Caco-2 (cell line): Measurements from ENCODE around the gene SPTB. TPM values are rescaled to one million over a fixed set of nuclear protein-coding genes. Genes with fewer than 3 reads are reported as not detected.

ENCODE experiments used
- BruUV-seq: library from RNA; stranded (reverse); fragments of 400-500 nt; replicated peaks from 2 replicates; lab custom pipeline; 2021; lab: Mats Ljungman, UMichigan
- CTCF ChIA-PET: fragments of 300-600 bp; sonication (Branson Sonifier 250); formaldehyde crosslinking; loops from one replicate; lab custom pipeline; 2022; ENCODE audit warnings: antibody characterized with exemption; lab: Charles Lee
- POLR2A ChIA-PET: fragments of 300-600 bp; sonication (Branson Sonifier 250); formaldehyde crosslinking; loops from one replicate; lab custom pipeline; 2022; ENCODE audit warnings: antibody characterized with exemption; lab: Charles Lee
- DNase-seq, 2 experiments: peaks; one replicate each; pipeline versions ENCODE4 v3.0.0 to v3.0.0-alpha.2; 2020 to 2022
- H3K27me3 ChIP-seq: replicated peaks from 2 replicates; pipeline ENCODE4 v1.6.0; 2011; ENCODE audit warnings: low read length; ENCODE audit not compliant: control insufficient read depth, insufficient read depth
- H3K36me3 ChIP-seq: 2 replicates; pipeline ENCODE4 v1.5.1; 2011; ENCODE audit warnings: low read length; ENCODE audit not compliant: control insufficient read depth, insufficient read depth
- H3K4me1 ChIP-seq: fragments of 250-450 bp; sonication (Bioruptor Pico); 2 replicates; pipeline ENCODE4 v1.5.1; 2020; ENCODE audit warnings: mild to moderate bottlenecking
- H3K4me3 ChIP-seq: 2 replicates; pipeline ENCODE4 v1.5.1; 2011; ENCODE audit warnings: low read depth, mild to moderate bottlenecking, control low read depth, low read length
- H3K9me3 ChIP-seq: fragments of 250-450 bp; sonication (Bioruptor Pico); 2 replicates; pipeline ENCODE4 v1.5.1; 2020; ENCODE audit warnings: mild to moderate bottlenecking, moderate library complexity
- H3K27ac Mint-ChIP-seq: one replicate; pipeline ENCODE4 v1.8.0; 2022; ENCODE audit warnings: mixed read lengths; ENCODE audit not compliant: unreplicated experiment
- H3K27me3 Mint-ChIP-seq: one replicate; pipeline ENCODE4 v1.8.0; 2022; ENCODE audit warnings: mixed read lengths; ENCODE audit not compliant: insufficient read depth, unreplicated experiment
- H3K36me3 Mint-ChIP-seq: one replicate; pipeline ENCODE4 v1.8.0; 2022; ENCODE audit warnings: mild to moderate bottlenecking, mixed read lengths; ENCODE audit not compliant: insufficient read depth, unreplicated experiment
- H3K4me1 Mint-ChIP-seq: one replicate; pipeline ENCODE4 v1.8.0; 2022; ENCODE audit warnings: low read depth, mixed read lengths; ENCODE audit not compliant: unreplicated experiment
- H3K4me3 Mint-ChIP-seq: one replicate; pipeline ENCODE4 v1.8.0; 2022; ENCODE audit warnings: mild to moderate bottlenecking, moderate library complexity, mixed read lengths; ENCODE audit not compliant: unreplicated experiment
- H3K9me3 Mint-ChIP-seq: one replicate; pipeline ENCODE4 v1.8.0; 2022; ENCODE audit warnings: mixed read lengths; ENCODE audit not compliant: unreplicated experiment
- CTCF ChIP-seq, 2 experiments: fragments of 200-600 bp in 1 of 2; IDR thresholded peaks; 1 replicate in 1 of 2; 2 replicates in 1 of 2; pipeline versions ENCODE4 v1.5.1 to v1.8.0; 2011 to 2022; ENCODE audit warnings: antibody characterized with exemption in 1 of 2, control low read depth in 1 of 2, inconsistent platforms in 1 of 2, low read depth in 1 of 2, low read length in 1 of 2, mild to moderate bottlenecking in 1 of 2, moderate library complexity in 1 of 2; ENCODE audit not compliant: insufficient read depth in 1 of 2, severe bottlenecking in 1 of 2, unreplicated experiment in 1 of 2
- intact Hi-C: fragments of 100-400 bp; cut with micrococcal nuclease; formaldehyde crosslinking; loops from one replicate; pipeline ENCODE4 v1.10.0; 2022; ENCODE audit not compliant: unreplicated experiment
- total RNA-seq: library from RNA; stranded (reverse); gene quantifications from 2 replicates; pipeline ENCODE4 v1.2.3, GENCODE V29; 2022

SPTB gene
- total RNA-seq, 1 experiment from 2014 or later = 1.7 TPM

- Mint-ChIP-seq H3K36me3 (no peaks in the 10 kb centered on the region), H3K27ac (no peak overlapping the region), H3K9me3 (no peaks in the 10 kb centered on the region), H3K27me3 (peaks cover 17% of the 10 kb centered on the region), H3K4me1 (peaks cover 1% of the 10 kb centered on the region), H3K4me3 (no peak overlapping the region)
- Histone ChIP-seq H3K9me3 (0 out of 2 replicates have a peak, but pooled peaks cover 3% of the 10 kb centered on the region), H3K27me3 (no peaks in the 10 kb centered on the region), H3K36me3 (no peaks in the 10 kb centered on the region), H3K4me3 (no peak overlapping the region), H3K4me1 (no peaks in the 10 kb centered on the region)
- TF ChIP-seq CTCF (IDR thresholded peaks at IDR 0.05; ENCODE audit: insufficient read depth in 1 of 2, low read depth in 1 of 2, low read length in 1 of 2, severe bottlenecking in 1 of 2, unreplicated experiment in 1 of 2) = no peak
- POLR2A ChIA-PET = no interaction called here
- BruUV-seq = no TSS peak
- CTCF ChIA-PET = no interaction called here
- intact Hi-C loops = no loop called here
- DNase-seq = no peak
Measured at GRCh38 chr14:64868841-64869240, 10.9 kb downstream of the SPTB start.

- ChIA-PET CTCF (interaction anchor here (0.9 kb wide), 1 partner anchor 12 kb away, joined by 3 read pairs; no protein-coding TSS in a partner anchor), POLR2A (no interaction called here)
- H3K36me3 ChIP-seq = no peaks in the 10 kb centered on the region
- Mint-ChIP-seq H3K27me3 (peaks cover 17% of the 10 kb centered on the region), H3K4me1 (no peaks in the 10 kb centered on the region), H3K9me3 (no peaks in the 10 kb centered on the region), H3K36me3 (no peaks in the 10 kb centered on the region), H3K4me3 (no peak overlapping the region), H3K27ac (no peak overlapping the region)
- TF ChIP-seq CTCF (IDR thresholded peaks at IDR 0.05; ENCODE audit: insufficient read depth in 1 of 2, low read depth in 1 of 2, low read length in 1 of 2, severe bottlenecking in 1 of 2, unreplicated experiment in 1 of 2) = no peak
- BruUV-seq = no TSS peak
- no peak for DNase-seq
- intact Hi-C loops = no loop called here
- no peaks in the 10 kb centered on the region for H3K4me1 ChIP-seq
- no peak overlapping the region for H3K4me3 ChIP-seq
- no peaks in the 10 kb centered on the region for H3K27me3 ChIP-seq
- H3K9me3 ChIP-seq = 0 out of 2 replicates have a peak, but pooled peaks cover 3% of the 10 kb centered on the region
Measured at GRCh38 chr14:64868379-64868778, 11.3 kb downstream of the SPTB start.

- Histone ChIP-seq H3K4me3 (no peak overlapping the region), H3K27me3 (no peaks in the 10 kb centered on the region)
- peaks cover 17% of the 10 kb centered on the region for H3K27me3 Mint-ChIP-seq
Measured at GRCh38 chr14:64867182-64867581, 12.5 kb downstream of the SPTB start.

More at GRCh38 chr14:64867182-64867581, 12.5 kb downstream of the SPTB start:
- CTCF ChIA-PET = no interaction called here
- Mint-ChIP-seq H3K4me1 (no peaks in the 10 kb centered on the region), H3K4me3 (no peak overlapping the region), H3K9me3 (no peaks in the 10 kb centered on the region), H3K27ac (no peak overlapping the region), H3K36me3 (no peaks in the 10 kb centered on the region)
- no TSS peak for BruUV-seq
- DNase-seq = no peak
- intact Hi-C loops = no loop called here
- no peak for TF ChIP-seq CTCF (IDR thresholded peaks at IDR 0.05; ENCODE audit: insufficient read depth in 1 of 2, low read depth in 1 of 2, low read length in 1 of 2, severe bottlenecking in 1 of 2, unreplicated experiment in 1 of 2)
- no peaks in the 10 kb centered on the region for H3K4me1 ChIP-seq
- no peaks in the 10 kb centered on the region for H3K36me3 ChIP-seq
- 0 out of 2 replicates have a peak, but pooled peaks cover 3% of the 10 kb centered on the region for H3K9me3 ChIP-seq
- POLR2A ChIA-PET = no interaction called here
